Stimulated activated effector memory CD8-positive, alpha-beta T cell treated with anti-CD3 and anti-CD28 coated beads, Interleukin-12 subunit alpha, Interleukin-12 subunit beta, amount 100 ng/mL, for 72 hours (primary cell): Measurements from ENCODE around the gene OR10A4.
"Not testable (repeated sequence)": the region's sequence is repeated elsewhere in the genome, so short reads cannot be mapped to it uniquely, and the experiment has no call there.

ENCODE experiments used
- ATAC-seq: fragments of 150-1000 bp; cut with Tn5 transposase; 2 replicates; pipeline ENCODE4 v1.10.0; 2021
- DNase-seq, 2 donors: peaks; one replicate each; pipeline ENCODE4 v3.0.0; 2021 to 2022; ENCODE audit warnings: low spot score in 2 of 2
- H3K27ac Mint-ChIP-seq: one replicate; pipeline ENCODE4 v1.8.0; 2022; ENCODE audit warnings: mild to moderate bottlenecking, mixed read lengths
- H3K36me3 Mint-ChIP-seq: one replicate; pipeline ENCODE4 v1.8.0; 2022; ENCODE audit warnings: mild to moderate bottlenecking, mixed read lengths
- H3K4me1 Mint-ChIP-seq: one replicate; pipeline ENCODE4 v1.8.0; 2022; ENCODE audit warnings: mixed read lengths
- H3K4me3 Mint-ChIP-seq: one replicate; pipeline ENCODE4 v1.8.0; 2022; ENCODE audit warnings: mild to moderate bottlenecking, mixed read lengths
- H3K9me3 Mint-ChIP-seq: one replicate; pipeline ENCODE4 v1.8.0; 2022; ENCODE audit warnings: mixed read lengths

Gene OR10A4, protein sequence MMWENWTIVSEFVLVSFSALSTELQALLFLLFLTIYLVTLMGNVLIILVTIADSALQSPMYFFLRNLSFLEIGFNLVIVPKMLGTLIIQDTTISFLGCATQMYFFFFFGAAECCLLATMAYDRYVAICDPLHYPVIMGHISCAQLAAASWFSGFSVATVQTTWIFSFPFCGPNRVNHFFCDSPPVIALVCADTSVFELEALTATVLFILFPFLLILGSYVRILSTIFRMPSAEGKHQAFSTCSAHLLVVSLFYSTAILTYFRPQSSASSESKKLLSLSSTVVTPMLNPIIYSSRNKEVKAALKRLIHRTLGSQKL

DNA sequence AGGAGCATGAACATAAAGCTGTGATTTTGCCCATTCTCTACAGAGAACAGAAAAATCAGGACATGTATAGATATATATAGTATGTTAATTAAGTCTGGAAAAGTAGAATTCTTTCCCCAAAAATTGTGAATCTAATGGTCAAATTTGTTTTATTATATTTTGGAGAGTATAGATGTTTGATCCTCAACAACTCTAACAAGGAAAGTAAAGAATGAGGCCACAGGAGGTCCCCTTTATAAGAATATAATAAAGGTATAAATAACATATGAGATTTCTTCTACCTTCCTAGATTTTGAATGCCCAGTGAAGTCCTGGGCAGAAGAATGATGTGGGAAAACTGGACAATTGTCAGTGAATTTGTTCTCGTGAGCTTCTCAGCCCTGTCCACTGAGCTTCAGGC lies at the start of gene OR10A4:
Gene OR10A4, plus strand, starts transcription at position 301 of the 400 bp plus-strand sequence. Its CDS starts 23 bp downstream, at position 324.
- no peak within 1 kb of the TSS for H3K27ac Mint-ChIP-seq
- no peak for ATAC-seq
- peaks cover 3% of the 10 kb centered on the region for H3K9me3 Mint-ChIP-seq
- H3K4me3 Mint-ChIP-seq = no peak within 1 kb of the TSS
- DNase-seq = no peak
- H3K36me3 Mint-ChIP-seq = no peaks in the 10 kb centered on the region
- H3K4me1 Mint-ChIP-seq = no peaks in the 10 kb centered on the region

DNA sequence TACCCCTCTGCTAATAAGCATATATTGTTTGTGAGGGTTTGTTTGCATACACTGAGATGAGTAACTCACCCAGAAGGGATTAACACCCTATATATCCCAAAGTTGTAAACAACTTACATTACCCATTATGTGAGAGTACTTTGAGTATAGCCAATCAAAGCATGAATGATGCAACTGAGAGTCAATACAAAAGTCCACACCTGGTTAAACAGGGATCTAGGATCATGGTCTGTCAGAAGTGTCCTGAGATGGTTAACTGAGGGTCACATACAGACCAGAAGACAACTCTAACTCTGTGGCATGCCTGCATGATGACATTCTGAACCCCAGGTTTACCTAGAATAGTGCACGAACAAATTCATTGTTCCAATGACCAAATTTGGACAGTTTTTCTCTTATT lies 48.3 kb upstream of the OR10A4 start:
- no peak overlapping the region for H3K4me3 Mint-ChIP-seq
- no peak overlapping the region for H3K27ac Mint-ChIP-seq
- ATAC-seq (no peak), DNase-seq (no peak)
- no peaks in the 10 kb centered on the region for H3K36me3 Mint-ChIP-seq
- H3K9me3 Mint-ChIP-seq = no peaks in the 10 kb centered on the region
- H3K4me1 Mint-ChIP-seq = no peaks in the 10 kb centered on the region

DNA sequence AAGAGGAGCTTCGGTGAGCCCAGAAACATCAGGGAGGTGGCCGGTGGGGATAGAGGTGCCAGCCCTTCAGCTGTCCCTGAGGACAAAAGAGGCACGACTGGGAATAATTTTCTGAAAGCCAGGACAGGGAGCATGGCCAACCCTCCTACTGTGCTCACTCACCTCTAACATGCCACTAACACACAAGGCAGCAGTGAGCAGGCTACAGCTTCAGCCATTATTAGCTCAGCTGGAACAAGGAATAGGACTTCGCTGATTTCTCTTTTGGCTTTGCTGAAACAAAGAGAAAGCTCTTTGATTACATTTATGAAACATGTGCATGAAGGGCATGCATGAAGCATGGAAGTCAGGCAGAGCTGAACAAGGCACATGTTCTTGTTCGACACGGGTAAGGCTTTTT lies 43.1 kb upstream of the OR10A4 start:
- ATAC-seq = no peak
- Mint-ChIP-seq H3K27ac (no peak overlapping the region), H3K36me3 (no peaks in the 10 kb centered on the region)

DNA sequence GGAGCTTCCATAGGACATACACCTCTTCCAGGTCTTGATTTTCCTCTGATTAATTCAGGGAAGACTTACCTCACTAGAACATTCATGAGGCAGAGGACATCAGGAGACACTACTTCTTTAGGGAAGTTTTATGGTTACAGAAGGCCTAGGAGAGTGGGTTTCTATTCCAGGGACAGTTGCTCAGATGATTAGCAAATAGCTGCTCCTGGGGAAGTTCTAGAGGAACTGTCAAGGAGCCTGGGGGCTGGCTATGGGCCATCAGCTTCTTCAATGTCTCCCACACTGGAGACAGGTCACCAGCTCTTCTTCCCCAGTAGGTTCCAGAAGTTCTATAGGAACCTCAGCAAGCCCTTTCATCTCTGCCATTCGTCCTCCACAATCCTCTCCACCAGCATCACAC lies 42.4 kb upstream of the OR10A4 start:
- Mint-ChIP-seq H3K4me1 (no peaks in the 10 kb centered on the region), H3K4me3 (no peak overlapping the region), H3K36me3 (no peaks in the 10 kb centered on the region), H3K27ac (no peak overlapping the region), H3K9me3 (no peaks in the 10 kb centered on the region)
- DNase-seq (no peak), ATAC-seq (no peak)

More for the DNA sequence above, 43.1 kb upstream of the OR10A4 start:
- no peak for DNase-seq
- Mint-ChIP-seq H3K4me1 (no peaks in the 10 kb centered on the region), H3K9me3 (no peaks in the 10 kb centered on the region), H3K4me3 (no peak overlapping the region)

DNA sequence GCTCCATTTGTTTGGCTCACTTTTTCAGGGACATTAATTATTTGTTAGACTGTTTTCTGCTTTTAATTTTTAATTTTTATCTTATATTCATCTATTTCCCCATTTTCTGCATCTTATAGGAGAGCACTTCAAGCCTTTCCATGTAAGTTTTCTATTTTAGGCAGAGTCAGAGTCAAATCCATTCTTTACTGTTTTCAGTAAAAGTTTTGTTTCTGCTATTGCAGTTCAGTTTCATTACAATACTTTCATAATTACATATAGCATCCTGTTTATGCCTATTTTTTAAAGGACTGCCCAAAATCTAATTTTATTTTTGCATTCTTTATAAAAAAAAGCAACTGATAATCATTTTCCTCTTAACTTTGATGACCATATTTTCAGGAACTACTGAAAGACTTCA lies 34.7 kb upstream of the OR10A4 start:
- no peak for DNase-seq

DNA sequence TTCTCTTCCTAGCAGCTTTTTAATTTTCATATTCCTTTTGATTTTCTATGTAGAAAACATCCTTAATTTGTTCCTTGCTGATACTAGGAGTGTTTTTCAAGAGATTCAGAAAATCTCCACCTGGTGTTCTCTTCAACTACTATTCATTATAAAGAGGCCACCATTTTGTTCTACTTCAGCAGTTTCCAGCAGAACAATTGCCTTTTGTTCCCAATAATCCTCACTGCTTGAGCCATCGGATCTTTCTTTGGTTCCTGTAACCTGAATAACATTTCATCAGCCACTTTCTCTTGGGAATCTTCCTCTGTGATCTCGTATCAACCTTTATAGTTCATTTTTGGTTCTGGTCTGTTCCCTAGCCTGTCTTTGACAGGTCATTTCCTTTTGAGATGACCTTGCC lies 32.8 kb upstream of the OR10A4 start:
- no peak overlapping the region for H3K4me3 Mint-ChIP-seq
- H3K9me3 Mint-ChIP-seq = no peaks in the 10 kb centered on the region
- DNase-seq (no peak), ATAC-seq (no peak)
- H3K4me1 Mint-ChIP-seq = no peaks in the 10 kb centered on the region
- H3K36me3 Mint-ChIP-seq = no peaks in the 10 kb centered on the region
- no peak overlapping the region for H3K27ac Mint-ChIP-seq

More for the DNA sequence above, 34.7 kb upstream of the OR10A4 start:
- H3K9me3 Mint-ChIP-seq = no peaks in the 10 kb centered on the region
- H3K4me1 Mint-ChIP-seq = no peaks in the 10 kb centered on the region
- H3K36me3 Mint-ChIP-seq = no peaks in the 10 kb centered on the region
- ATAC-seq = no peak
- H3K4me3 Mint-ChIP-seq = no peak overlapping the region
- no peak overlapping the region for H3K27ac Mint-ChIP-seq

DNA sequence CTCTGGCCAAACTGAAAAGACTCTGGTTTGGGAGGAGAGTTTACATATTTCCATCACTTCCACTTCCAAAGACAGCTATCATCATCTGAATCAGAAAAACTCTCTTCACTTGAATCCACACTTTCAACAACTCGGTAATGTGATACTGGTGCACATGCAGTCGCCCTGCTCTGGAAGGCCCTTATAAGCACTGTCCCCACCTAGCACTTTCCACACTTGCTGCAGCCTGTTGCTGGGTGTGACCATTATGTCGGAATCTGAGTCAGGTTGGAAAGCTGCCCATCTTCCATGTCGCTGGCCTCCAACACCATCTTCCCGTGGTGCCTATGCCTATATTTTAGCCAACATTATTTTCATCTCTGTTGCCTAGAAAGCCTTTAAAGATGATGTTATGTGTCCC lies 32.1 kb upstream of the OR10A4 start:
- Mint-ChIP-seq H3K36me3 (no peaks in the 10 kb centered on the region), H3K9me3 (no peaks in the 10 kb centered on the region), H3K27ac (no peak overlapping the region), H3K4me3 (no peak overlapping the region), H3K4me1 (no peaks in the 10 kb centered on the region)
- ATAC-seq (no peak), DNase-seq (no peak)

DNA sequence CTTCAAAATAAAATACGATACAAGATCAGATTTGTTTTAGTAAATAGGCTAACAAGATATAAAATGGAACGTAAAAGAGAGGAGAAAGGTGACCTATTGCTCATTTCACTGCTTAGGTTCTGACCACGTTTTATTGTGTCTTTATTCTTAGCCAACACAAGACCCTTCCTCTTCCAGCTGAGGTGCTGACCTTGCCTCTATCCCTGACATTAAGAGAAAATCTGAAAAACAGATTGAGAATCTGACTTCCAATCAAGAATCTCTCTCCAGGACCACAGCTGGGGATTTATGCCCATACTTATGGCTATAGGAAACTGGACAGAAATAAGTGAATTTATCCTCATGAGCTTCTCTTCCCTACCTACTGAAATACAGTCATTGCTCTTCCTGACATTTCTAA lies 31.0 kb upstream of the OR10A4 start, which contains the start of gene OR10A5:
Gene OR10A5, plus strand, starts transcription at position 301 of the 400 bp plus-strand sequence. Its CDS starts 0 bp downstream, at position 301.
- no peaks in the 10 kb centered on the region for H3K36me3 Mint-ChIP-seq
- ATAC-seq = no peak
- no peak within 1 kb of the TSS for H3K4me3 Mint-ChIP-seq
- no peaks in the 10 kb centered on the region for H3K4me1 Mint-ChIP-seq
- H3K9me3 Mint-ChIP-seq = no peaks in the 10 kb centered on the region
- DNase-seq = no peak
- H3K27ac Mint-ChIP-seq = no peak within 1 kb of the TSS

DNA sequence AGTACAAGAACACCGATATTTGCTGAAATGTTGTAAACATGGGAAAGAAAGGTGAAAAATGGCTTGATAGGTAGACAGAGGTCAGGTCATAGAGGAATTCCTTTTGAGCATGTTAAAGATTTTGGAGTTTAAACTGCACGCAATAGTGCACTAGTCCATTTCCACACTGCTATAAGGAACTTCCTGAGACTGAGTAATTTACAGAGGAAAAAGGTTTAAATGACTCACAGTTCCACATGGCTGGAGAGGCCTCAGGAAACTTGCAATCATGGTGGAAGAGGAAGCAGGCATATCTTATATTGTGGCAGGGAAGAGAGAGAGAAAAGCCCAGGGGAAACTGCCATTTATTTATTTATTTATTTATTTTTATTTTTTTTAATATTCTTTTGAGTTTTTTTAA lies 25.9 kb upstream of the OR10A4 start:
- ATAC-seq = no peak

DNA sequence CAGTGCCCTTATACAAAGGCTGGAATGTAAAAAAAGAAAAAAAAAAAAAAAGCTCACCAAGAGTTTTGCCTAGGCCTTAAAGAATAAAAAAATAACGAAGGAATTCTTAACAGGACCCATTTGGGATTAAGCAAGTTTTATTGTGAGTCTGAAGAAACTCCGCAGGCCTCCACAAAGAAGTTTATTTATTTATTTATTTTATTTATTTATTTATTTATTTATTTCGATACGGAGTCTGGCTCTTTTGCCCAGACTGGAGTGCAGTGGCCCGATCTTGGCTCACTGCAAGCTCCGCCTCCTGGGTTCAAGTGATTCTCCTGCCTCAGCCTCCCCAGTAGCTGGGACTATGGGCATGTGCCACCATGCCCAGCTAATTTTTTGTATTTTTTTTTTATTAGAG lies 21.6 kb upstream of the OR10A4 start:
- not testable (repeated sequence) for H3K9me3 Mint-ChIP-seq

More for the DNA sequence above, 25.9 kb upstream of the OR10A4 start:
- H3K27ac Mint-ChIP-seq = no peak overlapping the region
- no peaks in the 10 kb centered on the region for H3K4me1 Mint-ChIP-seq
- no peak for DNase-seq
- peaks cover 7% of the 10 kb centered on the region for H3K9me3 Mint-ChIP-seq
- no peaks in the 10 kb centered on the region for H3K36me3 Mint-ChIP-seq
- no peak overlapping the region for H3K4me3 Mint-ChIP-seq

DNA sequence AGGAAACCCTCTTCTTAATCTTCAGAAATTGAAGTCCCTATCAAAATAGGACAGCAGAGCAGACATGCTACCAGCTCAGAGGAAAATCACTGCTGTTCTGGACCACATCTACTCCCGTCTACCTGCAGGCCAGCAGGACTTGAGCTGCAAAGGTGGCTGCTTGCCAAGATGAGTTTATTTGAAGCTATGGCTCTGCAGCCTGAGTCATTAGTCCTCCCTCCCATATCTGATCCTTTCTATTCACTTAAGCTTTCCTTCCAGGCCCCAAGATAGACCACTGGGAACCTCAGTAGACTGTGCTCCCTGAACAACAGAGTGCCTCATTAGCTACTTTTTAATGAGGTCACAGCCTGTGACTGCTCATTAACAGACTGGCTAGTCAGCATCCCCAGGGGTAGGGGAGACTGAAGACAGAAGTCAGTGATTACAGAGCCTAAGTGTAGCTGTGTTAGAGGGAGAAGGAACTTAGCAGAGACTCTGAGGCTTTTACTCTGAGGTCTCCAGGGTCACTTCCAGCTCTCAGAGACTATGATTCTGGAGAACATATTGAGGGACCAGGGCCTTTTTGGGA lies 20.4 kb upstream of the OR10A4 start:
- no peak for ATAC-seq
- Mint-ChIP-seq H3K4me3 (no peak overlapping the region), H3K4me1 (peaks cover 7% of the 10 kb centered on the region), H3K9me3 (peaks cover 10% of the 10 kb centered on the region), H3K27ac (no peak overlapping the region), H3K36me3 (no peaks in the 10 kb centered on the region)
- DNase-seq = no peak

More for the DNA sequence above, 21.6 kb upstream of the OR10A4 start:
- H3K27ac Mint-ChIP-seq, DNase-seq, ATAC-seq, H3K4me3 Mint-ChIP-seq, H3K4me1 Mint-ChIP-seq, H3K36me3 Mint-ChIP-seq: not testable (repeated sequence)

DNA sequence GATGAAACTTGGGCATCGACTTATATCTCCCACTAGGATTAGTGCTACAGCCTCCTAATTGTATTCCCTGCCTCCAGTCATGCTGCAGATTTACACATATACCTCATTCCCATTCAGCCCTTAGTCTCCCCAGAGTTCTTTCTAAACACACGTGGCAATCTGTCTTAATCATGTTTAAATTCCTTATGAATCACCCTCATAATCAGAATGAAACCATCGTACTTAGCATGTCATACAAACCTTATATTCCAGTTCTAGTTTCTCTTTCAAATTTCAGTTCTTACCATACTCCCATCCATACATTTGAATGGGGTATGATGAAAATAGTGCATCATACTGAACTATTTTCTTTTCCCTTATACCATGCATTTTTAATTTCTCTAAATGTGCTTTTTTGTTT lies 19.6 kb upstream of the OR10A4 start:
- Mint-ChIP-seq H3K9me3 (peaks cover 10% of the 10 kb centered on the region), H3K4me3 (no peak overlapping the region), H3K27ac (no peak overlapping the region), H3K36me3 (no peaks in the 10 kb centered on the region), H3K4me1 (peaks cover 7% of the 10 kb centered on the region)
- ATAC-seq (peak; percentile 88), DNase-seq (no peak)

DNA sequence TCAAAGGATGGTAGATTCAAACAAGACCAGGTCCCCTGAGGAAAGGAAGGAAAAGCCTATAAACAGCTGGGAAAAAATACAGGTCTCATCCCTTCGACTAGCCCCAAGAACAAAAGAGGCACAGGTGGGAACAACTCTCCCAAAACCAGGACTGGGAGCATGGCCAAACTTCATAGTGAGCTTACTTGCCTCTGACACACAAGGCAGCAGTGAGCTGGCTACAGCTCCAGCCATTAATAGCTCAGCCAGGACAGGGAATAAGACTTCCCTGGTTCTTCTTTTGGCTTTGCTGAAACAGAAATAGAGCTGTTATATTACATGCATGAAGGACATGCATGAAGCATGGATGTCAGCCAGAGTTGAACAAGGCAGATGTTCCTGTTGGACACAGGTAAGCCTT lies 13.5 kb upstream of the OR10A4 start, which contains the start of gene OR10A2:
Gene OR10A2, plus strand, starts transcription at position 97 of the 400 bp plus-strand sequence. CDS start 6,698 bp downstream, outside the sequence.
- Mint-ChIP-seq H3K4me1 (no peaks in the 10 kb centered on the region), H3K9me3 (peaks cover 3% of the 10 kb centered on the region), H3K4me3 (no peak within 1 kb of the TSS), H3K27ac (no peak within 1 kb of the TSS), H3K36me3 (no peaks in the 10 kb centered on the region)
- DNase-seq (no peak), ATAC-seq (no peak)

DNA sequence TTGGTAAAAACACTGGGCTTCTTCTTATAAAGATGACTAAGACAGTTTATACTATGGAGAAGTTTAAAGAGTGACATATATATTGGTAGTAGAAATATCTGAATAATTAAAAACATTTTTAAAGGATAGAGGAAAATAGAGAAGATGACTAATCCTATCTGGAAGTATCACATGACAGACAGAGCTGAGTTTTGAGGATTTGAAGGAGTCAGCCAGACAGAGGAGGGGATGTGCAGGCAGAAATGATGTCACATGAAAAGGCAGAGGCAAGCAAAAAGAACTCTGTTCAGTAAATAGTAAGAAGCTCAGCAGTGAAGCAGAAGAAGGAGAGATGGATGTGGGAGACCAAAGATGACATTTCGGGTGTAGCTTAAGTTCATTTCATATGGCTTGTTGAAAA lies 12.0 kb upstream of the OR10A4 start:
- Mint-ChIP-seq H3K9me3 (peaks cover 3% of the 10 kb centered on the region), H3K27ac (no peak overlapping the region), H3K36me3 (no peaks in the 10 kb centered on the region), H3K4me1 (no peaks in the 10 kb centered on the region), H3K4me3 (no peak overlapping the region)
- DNase-seq = no peak
- no peak for ATAC-seq

DNA sequence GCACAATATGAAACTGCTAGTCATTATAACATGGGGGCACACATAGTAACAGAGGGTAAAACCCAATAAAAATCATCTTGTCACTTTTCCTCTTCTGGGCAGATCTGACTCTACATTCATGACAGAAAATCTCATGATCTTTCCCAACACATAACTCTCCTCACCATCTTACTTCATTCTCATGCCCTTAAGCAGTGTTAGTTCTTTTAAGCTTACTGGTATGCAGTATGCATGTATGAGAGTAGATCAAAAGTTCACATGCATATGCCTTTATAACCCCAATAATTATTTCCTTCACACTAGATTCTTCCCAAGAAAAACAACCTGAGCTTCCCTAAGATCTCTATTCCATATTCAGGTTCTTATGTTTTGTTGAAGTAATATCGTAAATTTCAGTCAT lies 5.1 kb upstream of the OR10A4 start:
- Mint-ChIP-seq H3K36me3 (no peaks in the 10 kb centered on the region), H3K4me3 (no peak overlapping the region), H3K4me1 (no peaks in the 10 kb centered on the region), H3K27ac (no peak overlapping the region), H3K9me3 (no peaks in the 10 kb centered on the region)
- ATAC-seq (no peak), DNase-seq (no peak)

DNA sequence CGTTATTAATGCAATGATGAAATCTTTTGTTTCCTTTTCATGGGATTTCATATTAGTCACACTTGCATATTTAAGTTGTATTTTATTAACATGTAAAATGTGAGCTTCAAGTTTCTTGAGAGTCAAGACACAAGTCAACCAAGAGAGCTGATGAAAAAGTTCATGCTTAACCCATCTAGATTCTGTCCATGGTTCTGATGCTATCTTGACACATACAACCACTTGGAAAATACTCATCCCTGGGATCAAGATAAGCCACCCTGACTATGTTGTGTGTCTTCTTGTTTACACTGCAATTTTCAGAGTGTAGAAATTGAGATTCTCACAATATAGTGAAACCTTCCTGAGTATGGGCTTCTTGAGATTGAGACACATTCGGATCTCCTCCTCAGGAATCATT lies 664 bp upstream of the OR10A4 start:
- Mint-ChIP-seq H3K9me3 (peaks cover 3% of the 10 kb centered on the region), H3K27ac (no peak overlapping the region), H3K36me3 (no peaks in the 10 kb centered on the region), H3K4me3 (no peak overlapping the region), H3K4me1 (no peaks in the 10 kb centered on the region)
- DNase-seq (no peak), ATAC-seq (no peak)
